Activated T-cell treated with anti-CD3 and anti-CD28 coated beads, Interleukin-2, amount 50 U/mL, for 48 hours (primary cell): Measurements from ENCODE around the gene MDK.

Experiments used
- DNase-seq, 2 experiments: peaks; one replicate each; pipeline ENCODE4 v3.0.0-alpha.2; 2020

The MDK gene

DNA sequence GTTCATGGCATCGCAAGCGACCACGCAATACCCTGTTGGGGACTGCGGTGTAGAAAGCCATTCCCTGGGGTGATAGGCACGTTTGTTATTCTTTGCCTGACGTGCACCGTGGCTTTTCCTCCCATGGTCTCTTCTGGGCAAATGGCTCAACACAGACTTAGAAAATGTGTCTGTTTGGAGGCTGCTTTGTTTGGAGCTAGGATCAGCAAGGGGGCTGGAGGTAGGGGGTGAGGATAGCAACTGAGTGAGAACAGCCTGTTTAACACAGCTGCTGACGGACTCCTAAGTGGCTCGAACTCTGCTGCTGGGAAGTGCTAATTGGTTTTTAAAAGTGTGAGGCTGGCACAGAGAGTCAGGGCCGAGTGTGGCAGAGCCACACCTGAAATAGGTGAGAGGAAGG, 26.2 kb downstream of the MDK start:
- DNase-seq = no peak

DNA sequence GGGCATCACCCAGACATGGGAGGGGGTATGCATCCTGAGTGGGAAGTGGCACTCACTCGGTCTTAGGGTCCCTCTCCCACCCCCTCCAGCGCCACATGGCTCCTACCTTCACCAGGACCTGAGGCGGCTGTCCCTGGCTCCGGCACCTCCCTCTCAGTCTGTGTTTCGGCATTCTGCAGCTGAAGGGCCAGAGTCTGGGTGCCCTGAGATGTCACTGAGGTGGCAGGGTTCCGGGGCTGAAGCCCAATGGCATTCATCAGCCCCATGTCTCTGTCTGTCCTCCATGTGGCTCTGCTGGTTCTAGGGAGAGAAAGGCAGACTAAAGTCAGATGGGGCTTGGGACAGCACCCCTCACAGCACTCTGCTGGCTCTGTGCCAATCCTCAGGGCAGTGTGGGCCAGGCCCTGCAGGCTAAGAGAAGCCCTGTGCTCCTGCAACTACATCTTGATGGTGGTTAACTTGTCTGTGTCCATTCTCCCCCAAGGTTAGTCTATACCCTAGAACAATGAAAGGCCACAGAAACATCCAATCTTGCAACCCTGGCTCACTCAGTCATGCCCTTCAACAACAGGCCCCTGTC, 27.0 kb downstream of the MDK start:
- no peak for DNase-seq

DNA sequence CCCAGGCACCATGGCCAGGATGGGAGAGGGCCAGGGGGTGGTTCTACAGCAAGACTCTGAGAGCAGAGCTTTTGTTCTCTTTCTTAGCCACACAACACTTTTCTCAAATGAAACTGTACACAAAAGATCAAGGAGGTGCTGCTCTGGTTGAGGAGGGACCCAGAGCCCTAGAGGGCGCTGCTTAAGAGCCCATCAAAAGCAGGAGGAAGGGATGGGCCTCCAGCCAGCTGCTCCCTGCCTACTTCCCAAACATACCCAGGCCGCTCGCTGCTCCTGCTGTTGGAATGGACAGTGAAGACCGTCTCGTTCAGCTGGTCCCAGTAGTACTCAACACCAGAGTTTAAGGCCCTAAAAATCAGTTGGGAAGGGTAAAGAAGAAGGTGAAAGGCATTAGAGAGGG, 28.6 kb downstream of the MDK start:
- no peak for DNase-seq

DNA sequence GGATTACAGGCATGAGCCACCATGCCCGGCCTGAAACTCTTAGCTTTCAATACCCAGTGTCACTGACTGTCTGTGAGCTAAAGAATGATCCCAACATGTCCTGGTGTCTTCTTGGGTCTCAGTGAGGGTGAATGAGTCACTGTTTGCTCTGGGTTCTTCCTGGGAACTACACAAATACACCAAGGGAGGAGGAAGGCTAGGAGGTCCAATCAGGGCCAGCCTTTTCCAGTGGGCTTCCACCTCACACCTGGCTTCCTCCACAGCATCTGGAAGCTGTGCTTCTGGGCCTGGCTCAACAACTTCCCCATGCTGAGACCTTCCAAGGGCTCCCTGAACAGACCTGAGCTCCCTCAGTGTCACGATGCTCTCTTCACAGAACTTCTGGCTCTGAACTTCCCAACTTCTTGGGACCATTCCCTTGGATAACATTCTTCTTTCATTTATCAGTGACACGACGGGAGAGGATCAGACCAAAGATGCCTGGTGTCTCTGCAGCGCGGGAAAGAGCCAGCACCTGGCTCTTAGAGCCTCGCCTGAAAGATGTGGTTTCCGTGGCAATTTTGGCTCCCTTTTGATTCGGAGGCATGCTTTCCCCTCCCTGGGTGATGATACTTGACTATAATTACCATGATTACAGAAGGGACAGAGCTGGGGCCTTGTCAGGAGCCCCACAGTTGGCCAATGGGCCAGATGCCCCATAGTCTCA, 32.4 kb downstream of the MDK start:
- no peak for DNase-seq

DNA sequence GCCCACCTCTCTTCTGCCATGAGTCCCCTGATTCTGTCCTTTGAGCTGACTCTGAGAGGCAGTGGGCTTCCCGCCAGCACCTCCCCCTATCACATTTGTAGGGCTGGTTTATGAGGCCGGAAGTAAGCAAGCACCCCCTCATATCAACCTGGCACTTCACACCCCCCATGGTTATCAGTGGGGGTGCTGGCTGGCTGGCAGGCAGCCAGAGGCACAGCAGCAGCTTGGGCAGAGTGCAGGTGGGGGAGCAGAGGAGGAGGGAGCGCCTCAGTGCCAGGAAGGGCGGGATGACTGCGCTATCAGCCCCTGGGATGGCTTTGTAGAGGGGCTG, 33.0 kb downstream of the MDK start:
- no peak for DNase-seq

DNA sequence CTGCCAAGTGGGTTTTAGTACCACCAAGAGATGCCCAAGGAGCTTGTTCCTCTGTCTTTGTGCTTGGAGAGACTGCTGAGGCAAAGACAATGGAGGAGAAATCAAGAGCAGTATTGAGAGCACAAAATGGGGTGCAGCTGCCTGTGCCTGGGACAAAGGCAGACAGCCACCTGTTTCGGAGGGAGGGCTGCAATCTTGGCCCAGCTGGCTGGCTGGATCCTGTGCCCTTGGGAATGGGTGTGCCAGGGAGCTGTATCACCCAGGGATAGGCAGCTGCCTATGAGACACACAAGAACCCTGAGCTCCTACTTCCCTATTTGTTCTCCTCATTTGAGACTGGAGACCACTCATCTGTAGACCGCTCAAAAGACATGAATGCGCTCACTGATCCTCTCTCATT, 33.4 kb downstream of the MDK start:
- DNase-seq = no peak

DNA sequence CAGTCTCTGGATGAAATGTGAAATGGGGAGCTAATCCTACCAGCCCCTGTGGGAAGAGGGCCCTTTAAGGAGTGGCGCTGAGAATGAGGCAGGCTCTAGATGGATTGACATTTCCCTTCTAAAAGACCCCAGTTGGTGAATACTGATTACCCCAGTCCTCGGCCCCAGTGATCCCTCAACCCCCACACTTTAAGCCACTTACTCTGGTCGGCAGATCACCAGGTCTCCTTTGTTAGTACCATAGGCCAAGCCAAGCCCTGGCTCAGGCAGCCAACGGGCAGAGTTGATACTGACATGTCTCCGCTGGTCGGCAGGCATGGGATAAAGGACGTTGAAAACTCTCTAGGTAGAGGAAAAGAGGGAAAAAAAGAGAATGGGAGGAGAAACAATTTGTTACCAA, 36.2 kb downstream of the MDK start:
- DNase-seq = no peak

DNA sequence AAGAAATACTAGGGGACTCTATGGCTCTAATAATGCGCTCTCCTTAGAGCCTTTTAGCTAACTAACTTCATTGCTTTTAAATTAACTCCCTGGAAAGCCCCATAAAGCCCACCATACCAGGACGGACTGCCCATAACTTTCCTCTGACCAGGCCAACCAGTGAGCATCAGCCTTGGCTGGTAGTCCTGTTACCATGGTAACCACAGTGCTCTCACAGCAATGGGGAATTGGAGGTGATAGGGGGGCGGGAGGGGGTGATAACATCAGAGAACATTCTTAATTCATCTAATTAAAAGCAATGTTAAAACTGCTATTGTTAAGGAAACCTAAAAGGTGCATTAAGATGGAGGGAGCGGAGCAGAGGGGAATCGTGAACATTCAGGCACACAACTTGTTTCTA, 37.3 kb downstream of the MDK start:
- DNase-seq = no peak

DNA sequence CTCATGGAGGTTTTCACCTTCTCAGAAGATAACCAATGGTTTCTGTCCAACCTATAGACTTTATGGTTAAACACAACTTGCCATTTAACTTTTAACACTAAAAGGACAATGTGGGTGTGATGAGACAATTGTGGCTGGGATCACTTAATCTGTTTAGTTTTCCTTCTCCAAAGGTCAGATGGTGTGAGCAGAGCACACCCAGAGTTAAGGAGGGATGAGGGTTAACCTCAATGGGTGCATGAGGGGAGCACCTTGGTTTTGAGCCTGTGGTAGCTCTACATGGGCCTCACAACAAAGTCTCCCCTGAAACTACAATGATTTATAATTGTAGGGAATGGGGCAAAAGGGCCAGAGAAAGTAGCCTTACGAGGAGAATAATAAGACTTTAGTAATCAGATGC, 39.0 kb downstream of the MDK start:
- DNase-seq = no peak

DNA sequence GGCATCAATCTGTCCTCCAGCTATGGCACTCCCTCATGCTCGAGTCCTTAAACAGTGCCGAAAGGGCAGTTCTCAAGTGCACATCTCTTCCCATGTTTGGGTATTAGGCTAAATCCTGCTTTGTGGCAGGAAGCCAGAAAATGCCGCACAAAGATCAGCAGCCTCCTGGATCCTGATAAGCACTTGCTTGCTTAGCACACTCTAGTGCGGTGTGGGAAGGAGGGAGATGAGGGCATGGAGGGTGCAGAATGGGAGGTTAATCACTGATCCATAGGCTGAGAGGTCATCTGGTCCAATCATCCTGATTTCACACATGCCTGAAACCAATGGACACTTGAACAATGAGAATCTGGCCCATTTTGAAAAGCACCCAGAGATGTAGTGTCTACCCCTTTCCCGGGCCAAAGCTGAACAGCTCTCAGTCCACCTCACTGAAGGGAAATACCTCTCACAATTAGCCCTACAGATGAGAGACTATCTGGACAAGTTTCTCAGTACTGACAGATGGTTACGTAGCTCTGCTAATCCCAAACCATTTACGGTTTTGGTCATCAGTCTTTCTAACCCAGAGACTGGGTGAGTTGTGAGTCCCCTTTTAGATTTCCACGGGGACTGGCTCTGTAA, 39.9 kb downstream of the MDK start:
- no peak for DNase-seq

DNA sequence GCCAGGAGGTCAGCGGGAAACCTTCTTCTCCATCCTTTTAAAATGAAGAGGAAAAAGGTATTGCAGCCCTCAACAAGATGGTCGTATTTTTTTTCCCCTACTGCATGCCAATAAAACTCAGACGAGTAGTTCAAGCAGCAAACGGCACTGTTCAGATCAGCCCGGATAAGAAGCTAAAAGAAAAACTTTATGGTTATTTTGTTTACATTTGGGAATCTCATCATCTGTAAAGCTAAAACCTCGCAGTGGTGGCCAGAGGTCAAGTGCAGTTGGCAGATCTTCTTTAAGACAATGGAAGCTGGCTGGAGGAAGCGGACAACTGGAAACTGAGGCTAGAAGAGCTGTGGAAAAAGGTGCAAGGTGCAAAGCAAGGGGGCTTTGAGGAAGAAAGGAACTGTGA, 41.1 kb downstream of the MDK start:
- no peak for DNase-seq

DNA sequence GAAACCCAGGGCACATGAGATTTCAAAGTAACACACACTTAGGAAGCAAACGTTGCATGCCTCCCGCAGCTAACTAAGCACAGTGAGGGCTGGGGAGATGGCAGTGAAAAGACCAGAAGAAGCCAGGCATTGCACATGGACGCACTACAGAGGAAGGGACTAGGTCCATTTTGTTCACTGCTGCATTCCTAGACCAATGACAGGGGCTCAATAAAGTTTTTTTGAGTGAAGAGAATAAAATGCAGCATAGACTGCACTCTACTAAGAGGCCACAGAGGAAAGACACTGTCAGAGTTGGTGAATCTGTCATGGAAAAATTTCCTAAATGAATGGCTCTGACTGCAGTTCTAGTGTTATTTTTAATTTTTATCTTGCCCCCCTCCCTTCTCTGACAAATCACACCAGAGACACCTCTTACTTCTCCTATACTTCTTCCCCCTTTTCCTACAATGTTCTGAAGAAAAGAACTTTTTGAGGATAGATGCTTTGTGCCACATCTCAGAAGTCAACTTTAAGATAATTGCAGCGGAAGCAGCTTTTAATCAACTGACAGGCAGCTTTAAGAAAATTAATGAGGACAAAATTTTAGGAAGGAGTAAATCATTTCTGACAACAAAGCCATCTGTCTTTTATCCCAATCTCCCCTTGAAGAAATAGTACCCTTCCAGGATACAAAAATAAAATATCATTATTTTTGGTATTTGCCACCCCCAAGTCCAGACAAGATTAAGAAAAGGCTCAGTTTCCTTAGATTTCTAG, 44.9 kb downstream of the MDK start:
- DNase-seq = no peak

DNA sequence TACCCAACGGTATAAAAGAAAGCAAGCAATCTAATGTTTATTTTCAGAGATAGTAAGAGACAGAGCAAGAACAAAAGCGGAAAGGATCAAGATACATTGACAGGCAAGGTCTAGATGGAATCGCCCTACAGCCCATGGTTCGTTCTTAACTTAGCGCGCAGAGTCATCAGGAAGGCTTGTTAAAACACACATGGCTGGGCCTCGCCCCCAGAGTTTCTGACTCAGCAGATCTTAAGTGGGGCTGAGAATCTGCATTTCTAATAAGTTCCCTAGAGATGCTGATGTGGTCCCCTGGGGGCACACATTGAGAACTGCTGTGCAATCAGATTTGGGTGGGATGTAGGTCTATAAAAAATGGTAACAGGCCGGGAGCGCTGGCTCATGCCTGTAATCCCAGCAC, 45.9 kb downstream of the MDK start:
- DNase-seq = no peak

DNA sequence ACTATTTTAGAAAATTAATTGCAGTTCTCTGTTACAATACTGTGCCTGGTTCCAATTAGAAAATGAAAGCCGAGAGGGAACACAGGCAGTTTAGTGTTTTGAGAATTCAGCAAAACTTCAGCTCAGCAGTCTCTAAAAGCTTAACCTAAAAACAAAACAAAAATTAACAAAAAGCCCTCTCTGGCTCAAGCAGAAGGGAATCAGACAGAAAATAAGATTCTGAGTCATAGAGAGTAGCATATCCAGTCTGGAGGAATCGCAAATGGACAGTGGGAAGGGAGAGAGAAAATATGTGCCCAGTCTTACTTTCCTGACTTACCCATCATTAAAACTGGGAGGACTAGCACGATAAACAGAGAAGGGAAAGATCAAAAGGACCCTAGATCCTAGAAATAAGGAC, 48.2 kb downstream of the MDK start:
- no peak for DNase-seq

DNA sequence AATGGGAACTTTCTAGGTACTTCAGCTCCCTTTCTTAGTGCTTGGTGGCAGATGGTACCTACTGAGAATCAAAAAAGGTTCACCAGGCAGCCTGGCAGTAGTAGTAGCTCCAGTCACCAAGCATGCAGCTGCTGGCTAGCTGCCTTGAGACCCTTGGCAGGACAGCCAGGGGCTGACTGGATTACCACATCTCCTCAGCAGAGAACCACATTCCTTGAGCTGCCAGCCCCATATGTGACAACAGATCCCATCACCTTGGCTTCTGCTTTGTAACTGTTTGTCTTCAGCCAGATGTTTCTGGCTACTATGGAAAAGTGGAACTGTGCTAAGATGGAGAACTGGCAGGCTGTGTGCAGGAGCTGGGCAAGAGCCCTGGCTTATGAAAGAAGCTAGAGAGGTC, 49.7 kb downstream of the MDK start:
- no peak for DNase-seq
